GM23338 (cell line): Measurements from ENCODE around the gene SLC29A1. TPM values are rescaled to one million over a fixed set of nuclear protein-coding genes. Genes with fewer than 3 reads are reported as not detected.
"Not testable (repeated sequence)": the region's sequence is repeated elsewhere in the genome, so short reads cannot be mapped to it uniquely, and the experiment has no call there.

ENCODE experiments used
- ATAC-seq: fragments of 200-7000 bp; cut with Tn5 transposase; 3 replicates; pipeline ENCODE4 v1.9.1; 2020
- DNase-seq: peaks from one replicate; pipeline ENCODE4 v3.0.0-alpha.2; 2015; ENCODE audit warnings: low spot score
- H2AFZ ChIP-seq: fragments of 200-600 bp; sonication (generic); 2 replicates; pipeline ENCODE4 v1.8.0; 2016; ENCODE audit warnings: antibody characterized with exemption, mild to moderate bottlenecking, moderate library complexity
- H3F3A ChIP-seq: fragments of 200-600 bp; sonication (generic); replicated peaks from 2 replicates; pipeline ENCODE4 v1.8.0; 2017; ENCODE audit warnings: antibody characterized with exemption, mixed run types, low read depth
- H3K27ac ChIP-seq: fragments of 200-600 bp; sonication (generic); 2 replicates; pipeline ENCODE4 v1.6.1; 2016; ENCODE audit warnings: low read depth
- H3K27me3 ChIP-seq: fragments of 200-600 bp; sonication (generic); 2 replicates; pipeline ENCODE4 v1.8.0; 2016; ENCODE audit warnings: mild to moderate bottlenecking, mixed run types, moderate library complexity; ENCODE audit not compliant: insufficient read depth
- H3K36me3 ChIP-seq: fragments of 200-600 bp; sonication (generic); 2 replicates; pipeline ENCODE4 v1.8.0; 2016; ENCODE audit warnings: mild to moderate bottlenecking; ENCODE audit not compliant: insufficient read depth
- H3K4me1 ChIP-seq: fragments of 200-600 bp; sonication (generic); 2 replicates; pipeline ENCODE4 v1.8.0; 2016; ENCODE audit warnings: mild to moderate bottlenecking, moderate library complexity; ENCODE audit not compliant: insufficient read depth
- H3K4me2 ChIP-seq: fragments of 200-600 bp; sonication (generic); 2 replicates; pipeline ENCODE4 v1.7.1; 2017; ENCODE audit warnings: mixed run types
- H3K4me3 ChIP-seq: fragments of 200-600 bp; sonication (generic); 2 replicates; pipeline ENCODE4 v1.6.1; 2016; ENCODE audit warnings: mixed run types
- H3K79me2 ChIP-seq: fragments of 200-600 bp; sonication (generic); replicated peaks from 2 replicates; pipeline ENCODE4 v1.8.0; 2017; ENCODE audit warnings: mild to moderate bottlenecking; ENCODE audit not compliant: insufficient read depth
- H3K9me2 ChIP-seq: fragments of 200-600 bp; sonication (generic); 2 replicates; pipeline ENCODE4 v1.8.0; 2017; ENCODE audit not compliant: insufficient read depth
- H4K20me1 ChIP-seq: fragments of 200-600 bp; sonication (generic); replicated peaks from 2 replicates; pipeline ENCODE4 v1.8.0; 2017; ENCODE audit warnings: mild to moderate bottlenecking; ENCODE audit not compliant: insufficient read depth
- H3K27ac Mint-ChIP-seq: 2 replicates; pipeline ENCODE4 v1.8.0; 2020; ENCODE audit warnings: inconsistent platforms, mild to moderate bottlenecking, moderate library complexity, mixed read lengths
- H3K27me3 Mint-ChIP-seq: 3 replicates; pipeline ENCODE4 v1.8.0; 2022; ENCODE audit warnings: low read depth, mild to moderate bottlenecking, moderate library complexity, mixed read lengths, inconsistent platforms; ENCODE audit not compliant: insufficient read depth, poor library complexity
- H3K36me3 Mint-ChIP-seq: 3 replicates; pipeline ENCODE4 v1.8.0; 2021; ENCODE audit warnings: low read depth, mild to moderate bottlenecking, inconsistent platforms, moderate library complexity, mixed read lengths
- H3K4me1 Mint-ChIP-seq: 3 replicates; pipeline ENCODE4 v1.8.0; 2020; ENCODE audit warnings: mild to moderate bottlenecking, inconsistent platforms, mixed read lengths
- H3K4me3 Mint-ChIP-seq: 3 replicates; pipeline ENCODE4 v1.8.0; 2021; ENCODE audit warnings: moderate library complexity, mild to moderate bottlenecking, inconsistent platforms, mixed read lengths
- H3K9me3 Mint-ChIP-seq: 3 replicates; pipeline ENCODE4 v1.8.0; 2020; ENCODE audit warnings: moderate library complexity, mild to moderate bottlenecking, inconsistent platforms, mixed read lengths
- CREB1 ChIP-seq: fragments of 250-450 bp; sonication (Bioruptor Pico); IDR thresholded peaks from 2 replicates; pipeline ENCODE4 v1.5.0; 2020; ENCODE audit warnings: low read depth, mild to moderate bottlenecking, moderate library complexity
- JUNB ChIP-seq: IDR thresholded peaks from one replicate; pipeline ENCODE4 v1.6.1; 2016; ENCODE audit warnings: antibody characterized with exemption; ENCODE audit not compliant: unreplicated experiment
- NANOG ChIP-seq: IDR thresholded peaks from 2 replicates; pipeline ENCODE4 v1.6.1; 2016; ENCODE audit warnings: antibody characterized with exemption, borderline replicate concordance
- POLR2AphosphoS5 ChIP-seq: IDR thresholded peaks from 2 replicates; pipeline ENCODE4 v1.6.1; 2016; ENCODE audit warnings: antibody characterized with exemption, low read depth
- ZNF114 ChIP-seq: fragments of 250-450 bp; sonication (Bioruptor Pico); IDR thresholded peaks from 2 replicates; pipeline ENCODE4 v1.5.0; 2020; ENCODE audit warnings: mild to moderate bottlenecking, moderate library complexity
- ZNF331 ChIP-seq: fragments of 250-450 bp; sonication (Bioruptor Pico); IDR thresholded peaks from 2 replicates; pipeline ENCODE4 v1.5.0; 2020; ENCODE audit warnings: low read depth, mild to moderate bottlenecking, moderate library complexity
- ZNF462 ChIP-seq: fragments of 250-450 bp; sonication (Bioruptor Pico); IDR thresholded peaks from 2 replicates; pipeline ENCODE4 v1.5.0; 2020; ENCODE audit warnings: mild to moderate bottlenecking, moderate library complexity
- polyA plus RNA-seq: library from polyadenylated mRNA; unstranded; fragments of >200 nt; fragmentation: Nextera tagmentation; extraction: Ambion mirVana; gene quantifications from 2 replicates; pipeline ENCODE4 v1.2.1, GENCODE V29; 2016
- total RNA-seq: library from RNA; depleted of rRNA; stranded (reverse); fragments of >200 nt; shearing (Covaris generic); gene quantifications from 2 replicates; pipeline ENCODE4 v1.2.3, GENCODE V29; 2014
- TF ChIP-seq, protein P1 (sequence below): IDR thresholded peaks from one replicate; pipeline ENCODE4 v1.6.1; 2018; ENCODE audit warnings: antibody characterized with exemption; ENCODE audit not compliant: unreplicated experiment
- TF ChIP-seq, protein P2 (sequence below): IDR thresholded peaks from 2 replicates; pipeline ENCODE4 v1.6.1; 2016; ENCODE audit warnings: antibody characterized with exemption

SLC29A1 gene
- total and polyA plus RNA-seq, 2 experiments from 2014 or later = 73.1 to 169 TPM

DNA sequence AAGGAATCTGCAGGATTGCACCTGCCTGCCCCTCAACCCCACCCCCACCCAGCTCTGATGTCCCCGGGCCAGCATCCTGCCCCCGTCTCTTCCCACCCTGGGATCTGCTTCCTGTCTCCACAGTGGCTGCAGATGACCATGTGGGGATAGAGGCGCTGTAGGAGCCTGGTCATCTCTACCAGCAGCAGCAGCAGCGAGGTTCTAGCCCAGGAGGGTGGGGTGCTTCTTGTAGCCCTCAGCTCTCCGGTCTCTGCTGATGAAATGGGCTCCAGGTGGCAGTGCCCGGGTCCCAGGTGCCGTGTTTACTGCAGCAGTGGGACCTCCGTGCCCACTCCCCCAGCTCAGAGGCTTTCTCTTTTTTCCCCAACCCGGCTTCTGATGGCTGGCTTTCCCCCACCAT is 39.6 kb upstream of the SLC29A1 start:
- no peaks in the 10 kb centered on the region for H4K20me1 ChIP-seq
- H2AFZ ChIP-seq = no peak overlapping the region
- 0 out of 2 replicates have a peak overlapping the region, but pooled peaks have one; percentile 32 for H3K4me2 ChIP-seq
- H3K4me1 ChIP-seq = peaks cover 12% of the 10 kb centered on the region
- H3K27me3 Mint-ChIP-seq = peaks cover 18% of the 10 kb centered on the region
- no peaks in the 10 kb centered on the region for H3K36me3 Mint-ChIP-seq
- ATAC-seq (peak; percentile 40), DNase-seq (peak; percentile 41)
- H3K4me1 Mint-ChIP-seq = peaks cover 28% of the 10 kb centered on the region
- TF ChIP-seq JUNB (no peak), CREB1 (CRISPR knock-in tag) (no peak), ZNF331 (CRISPR knock-in tag) (no peak), ZNF462 (no peak), NANOG (no peak), POLR2AphosphoS5 (no peak), ZNF114 (no peak)
- TF ChIP-seq, protein P1, sequence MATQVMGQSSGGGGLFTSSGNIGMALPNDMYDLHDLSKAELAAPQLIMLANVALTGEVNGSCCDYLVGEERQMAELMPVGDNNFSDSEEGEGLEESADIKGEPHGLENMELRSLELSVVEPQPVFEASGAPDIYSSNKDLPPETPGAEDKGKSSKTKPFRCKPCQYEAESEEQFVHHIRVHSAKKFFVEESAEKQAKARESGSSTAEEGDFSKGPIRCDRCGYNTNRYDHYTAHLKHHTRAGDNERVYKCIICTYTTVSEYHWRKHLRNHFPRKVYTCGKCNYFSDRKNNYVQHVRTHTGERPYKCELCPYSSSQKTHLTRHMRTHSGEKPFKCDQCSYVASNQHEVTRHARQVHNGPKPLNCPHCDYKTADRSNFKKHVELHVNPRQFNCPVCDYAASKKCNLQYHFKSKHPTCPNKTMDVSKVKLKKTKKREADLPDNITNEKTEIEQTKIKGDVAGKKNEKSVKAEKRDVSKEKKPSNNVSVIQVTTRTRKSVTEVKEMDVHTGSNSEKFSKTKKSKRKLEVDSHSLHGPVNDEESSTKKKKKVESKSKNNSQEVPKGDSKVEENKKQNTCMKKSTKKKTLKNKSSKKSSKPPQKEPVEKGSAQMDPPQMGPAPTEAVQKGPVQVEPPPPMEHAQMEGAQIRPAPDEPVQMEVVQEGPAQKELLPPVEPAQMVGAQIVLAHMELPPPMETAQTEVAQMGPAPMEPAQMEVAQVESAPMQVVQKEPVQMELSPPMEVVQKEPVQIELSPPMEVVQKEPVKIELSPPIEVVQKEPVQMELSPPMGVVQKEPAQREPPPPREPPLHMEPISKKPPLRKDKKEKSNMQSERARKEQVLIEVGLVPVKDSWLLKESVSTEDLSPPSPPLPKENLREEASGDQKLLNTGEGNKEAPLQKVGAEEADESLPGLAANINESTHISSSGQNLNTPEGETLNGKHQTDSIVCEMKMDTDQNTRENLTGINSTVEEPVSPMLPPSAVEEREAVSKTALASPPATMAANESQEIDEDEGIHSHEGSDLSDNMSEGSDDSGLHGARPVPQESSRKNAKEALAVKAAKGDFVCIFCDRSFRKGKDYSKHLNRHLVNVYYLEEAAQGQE = no peak
- TF ChIP-seq, protein P2, sequence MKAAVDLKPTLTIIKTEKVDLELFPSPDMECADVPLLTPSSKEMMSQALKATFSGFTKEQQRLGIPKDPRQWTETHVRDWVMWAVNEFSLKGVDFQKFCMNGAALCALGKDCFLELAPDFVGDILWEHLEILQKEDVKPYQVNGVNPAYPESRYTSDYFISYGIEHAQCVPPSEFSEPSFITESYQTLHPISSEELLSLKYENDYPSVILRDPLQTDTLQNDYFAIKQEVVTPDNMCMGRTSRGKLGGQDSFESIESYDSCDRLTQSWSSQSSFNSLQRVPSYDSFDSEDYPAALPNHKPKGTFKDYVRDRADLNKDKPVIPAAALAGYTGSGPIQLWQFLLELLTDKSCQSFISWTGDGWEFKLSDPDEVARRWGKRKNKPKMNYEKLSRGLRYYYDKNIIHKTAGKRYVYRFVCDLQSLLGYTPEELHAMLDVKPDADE = no peak
- no peak overlapping the region for H3K27ac Mint-ChIP-seq
- H3K9me3 Mint-ChIP-seq = no peaks in the 10 kb centered on the region
- H3K36me3 ChIP-seq = no peaks in the 10 kb centered on the region
- no peaks in the 10 kb centered on the region for H3K27me3 ChIP-seq
- no peak overlapping the region for H3K4me3 Mint-ChIP-seq
- no peaks in the 10 kb centered on the region for H3K79me2 ChIP-seq
- H3K27ac ChIP-seq = no peak overlapping the region
- H3K4me3 ChIP-seq = no peak overlapping the region
- H3F3A ChIP-seq = 0 out of 2 replicates have a peak, but pooled peaks cover 2% of the 10 kb centered on the region
- H3K9me2 ChIP-seq = no peaks in the 10 kb centered on the region

DNA sequence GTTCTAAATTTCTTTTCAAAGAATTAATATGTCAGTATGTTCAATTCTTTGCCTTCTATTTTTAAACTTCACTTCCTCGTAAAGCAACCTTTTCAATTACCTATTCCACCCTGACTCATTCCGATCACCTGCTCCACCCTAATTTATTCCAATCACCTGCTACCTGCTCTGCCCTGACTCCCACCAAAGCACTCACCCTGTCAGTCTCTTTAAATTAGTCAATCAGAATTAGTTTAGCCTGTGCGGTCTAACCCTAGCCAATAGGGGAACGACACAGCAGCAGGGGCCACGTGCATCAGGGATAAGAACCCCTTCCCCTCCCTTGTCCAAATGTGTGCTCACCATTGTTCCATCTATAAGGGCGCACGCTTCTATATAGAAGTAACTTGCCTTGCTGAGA is 38.0 kb upstream of the SLC29A1 start:
- peaks cover 12% of the 10 kb centered on the region for H3K4me1 ChIP-seq
- not testable (repeated sequence) for H3K27ac Mint-ChIP-seq, H3K27ac ChIP-seq, H3K4me3 Mint-ChIP-seq, H3K36me3 ChIP-seq, H4K20me1 ChIP-seq, H3K4me2 ChIP-seq, H3K27me3 ChIP-seq, H3K9me2 ChIP-seq, H3K36me3 Mint-ChIP-seq, H3K9me3 Mint-ChIP-seq, H3K79me2 ChIP-seq, H3K4me3 ChIP-seq, H2AFZ ChIP-seq, H3F3A ChIP-seq
- peaks cover 28% of the 10 kb centered on the region for H3K4me1 Mint-ChIP-seq
- H3K27me3 Mint-ChIP-seq = peaks cover 21% of the 10 kb centered on the region
- DNase-seq (peak; percentile 24), ATAC-seq (peak; percentile 29)
